Muscle of leg (tissue), 11 donors: ENCODE results near the gene DLGAP1. TPM values are rescaled to one million over a fixed set of nuclear protein-coding genes. Genes with fewer than 3 reads are reported as not detected.

Experiments
- DNase-seq: peaks from one replicate; pipeline ENCODE4 v3.0.0; 2013
- H3K27ac ChIP-seq: one replicate; pipeline ENCODE4 v1.5.1; 2013; ENCODE audit warnings: mild to moderate bottlenecking, low read length, control low read depth
- H3K27me3 ChIP-seq: one replicate; pipeline ENCODE4 v1.6.1; 2013; ENCODE audit warnings: low read length; ENCODE audit not compliant: control insufficient read depth, insufficient read depth
- H3K36me3 ChIP-seq: one replicate; pipeline ENCODE4 v1.6.1; 2013; ENCODE audit warnings: low read length; ENCODE audit not compliant: control insufficient read depth, insufficient read depth
- H3K4me1 ChIP-seq: one replicate; pipeline ENCODE4 v1.6.1; 2013; ENCODE audit warnings: low read length; ENCODE audit not compliant: control insufficient read depth, insufficient read depth
- H3K4me3 ChIP-seq: one replicate; pipeline ENCODE4 v1.5.1; 2013; ENCODE audit warnings: low read length, control low read depth
- H3K9me3 ChIP-seq: replicated peaks from 2 replicates; pipeline ENCODE4 v1.6.1; 2013; ENCODE audit warnings: low read depth, low read length; ENCODE audit not compliant: control insufficient read depth
- WGBS: methylation state at CpG from one replicate; pipeline ENCODE4 v1.1.5; 2013; ENCODE audit warnings: missing lambda C conversion rate; ENCODE audit not compliant: insufficient coverage; 5-methylcytosine and 5-hydroxymethylcytosine counted together
- polyA plus RNA-seq, 8 donors: library from polyadenylated mRNA; unstranded; fragments of 120-200 nt; gene quantifications; one replicate each; pipeline versions ENCODE4 v1.2.1 to v1.2.3, GENCODE V29; 2013; ENCODE audit warnings: inconsistent platforms in 1 of 8, low replicate concordance in 1 of 8; ENCODE audit not compliant: insufficient read length in 8 of 8, insufficient read depth in 1 of 8
- total RNA-seq: library from RNA; stranded (reverse); fragments of 120-200 nt; gene quantifications from one replicate; pipeline ENCODE4 v1.2.4, GENCODE V29; 2013

The DLGAP1 gene
- total and polyA plus RNA-seq, 9 donors, result 0.87 to 3.1 (median 1.8) TPM

GRCh38 chr18:3799515-3799914 lies 655.6 kb downstream of the DLGAP1 start:
- no peaks in the 10 kb centered on the region for H3K36me3 ChIP-seq
- no peak overlapping the region for H3K27ac ChIP-seq
- H3K27me3 ChIP-seq, result no peaks in the 10 kb centered on the region
- no CpG with 5 or more reads among the region's 4 CpGs for WGBS
- DNase-seq, result peak; percentile 8
- H3K4me1 ChIP-seq, result peaks cover 2% of the 10 kb centered on the region
- no peak overlapping the region for H3K4me3 ChIP-seq
- no peaks in the 10 kb centered on the region for H3K9me3 ChIP-seq

- Histone ChIP-seq H3K27ac (no peak overlapping the region), H3K4me1 (peaks cover 3% of the 10 kb centered on the region), H3K9me3 (no peaks in the 10 kb centered on the region), H3K36me3 (no peaks in the 10 kb centered on the region), H3K4me3 (no peak overlapping the region), H3K27me3 (no peaks in the 10 kb centered on the region)
- no peak for DNase-seq
- WGBS, result 80% methylated on average over 1 of the region's 3 CpGs
These were observed 657.1 kb downstream of the DLGAP1 start for GRCh38 chr18:3798032-3798431.

- WGBS, result 89% methylated on average over 6 of the region's 6 CpGs
- Histone ChIP-seq H3K9me3 (no peaks in the 10 kb centered on the region), H3K27me3 (no peaks in the 10 kb centered on the region), H3K4me3 (no peak overlapping the region), H3K36me3 (no peaks in the 10 kb centered on the region), H3K4me1 (peaks cover 3% of the 10 kb centered on the region), H3K27ac (no peak overlapping the region)
- no peak for DNase-seq
These were observed 658.7 kb downstream of the DLGAP1 start for GRCh38 chr18:3796434-3796833.

GRCh38 chr18:3794537-3795348 lies 660.4 kb downstream of the DLGAP1 start:
- peak; percentile 66 for DNase-seq
- 33% methylated on average over 2 of the region's 9 CpGs for WGBS

GRCh38 chr18:3793545-3793944 lies 661.6 kb downstream of the DLGAP1 start:
- 70% methylated on average over 6 of the region's 6 CpGs for WGBS
- H3K9me3 ChIP-seq, result no peaks in the 10 kb centered on the region
- DNase-seq, result no peak
- no peaks in the 10 kb centered on the region for H3K36me3 ChIP-seq
- no peaks in the 10 kb centered on the region for H3K27me3 ChIP-seq
- no peak overlapping the region for H3K4me3 ChIP-seq
- no peak overlapping the region for H3K27ac ChIP-seq
- peaks cover 5% of the 10 kb centered on the region for H3K4me1 ChIP-seq

More at GRCh38 chr18:3794537-3795348, 660.4 kb downstream of the DLGAP1 start:
- Histone ChIP-seq H3K4me3 (no peak overlapping the region), H3K9me3 (no peaks in the 10 kb centered on the region), H3K27ac (peak overlapping the region; percentile 9), H3K36me3 (no peaks in the 10 kb centered on the region), H3K27me3 (no peaks in the 10 kb centered on the region), H3K4me1 (peaks cover 5% of the 10 kb centered on the region)

GRCh38 chr18:3793111-3793510 lies 662.0 kb downstream of the DLGAP1 start:
- Histone ChIP-seq H3K9me3 (no peaks in the 10 kb centered on the region), H3K27me3 (no peaks in the 10 kb centered on the region), H3K27ac (no peak overlapping the region), H3K4me3 (no peak overlapping the region), H3K36me3 (no peaks in the 10 kb centered on the region), H3K4me1 (peaks cover 5% of the 10 kb centered on the region)
- WGBS, result 69% methylated on average over 5 of the region's 5 CpGs
- DNase-seq, result no peak

GRCh38 chr18:3792711-3793110 lies 662.4 kb downstream of the DLGAP1 start:
- H3K9me3 ChIP-seq, result no peaks in the 10 kb centered on the region
- no peak for DNase-seq
- WGBS, result 83% methylated on average over 7 of the region's 9 CpGs

GRCh38 chr18:3791238-3791637 lies 663.9 kb downstream of the DLGAP1 start:
- no peak for DNase-seq
- no CpG with 5 or more reads among the region's 4 CpGs for WGBS
- no peak overlapping the region for H3K27ac ChIP-seq
- H3K36me3 ChIP-seq, result no peaks in the 10 kb centered on the region
- H3K4me3 ChIP-seq, result no peak overlapping the region
- no peaks in the 10 kb centered on the region for H3K27me3 ChIP-seq
- H3K4me1 ChIP-seq, result peaks cover 5% of the 10 kb centered on the region
- no peaks in the 10 kb centered on the region for H3K9me3 ChIP-seq

More at GRCh38 chr18:3792711-3793110, 662.4 kb downstream of the DLGAP1 start:
- Histone ChIP-seq H3K4me3 (no peak overlapping the region), H3K4me1 (peaks cover 5% of the 10 kb centered on the region), H3K27me3 (no peaks in the 10 kb centered on the region), H3K36me3 (no peaks in the 10 kb centered on the region), H3K27ac (no peak overlapping the region)

- peaks cover 5% of the 10 kb centered on the region for H3K4me1 ChIP-seq
- WGBS, result 46% methylated on average over 2 of the region's 5 CpGs
- H3K4me3 ChIP-seq, result no peak overlapping the region
- no peak for DNase-seq
- H3K9me3 ChIP-seq, result no peaks in the 10 kb centered on the region
- H3K27me3 ChIP-seq, result no peaks in the 10 kb centered on the region
- no peak overlapping the region for H3K27ac ChIP-seq
- no peaks in the 10 kb centered on the region for H3K36me3 ChIP-seq
These were observed 664.4 kb downstream of the DLGAP1 start for GRCh38 chr18:3790703-3791102.

GRCh38 chr18:3789525-3789924 lies 665.6 kb downstream of the DLGAP1 start:
- Histone ChIP-seq H3K36me3 (no peaks in the 10 kb centered on the region), H3K9me3 (peaks cover 4% of the 10 kb centered on the region), H3K4me3 (no peak overlapping the region), H3K27me3 (no peaks in the 10 kb centered on the region), H3K27ac (no peak overlapping the region), H3K4me1 (peaks cover 3% of the 10 kb centered on the region)
- 100% methylated on average over 1 of the region's 1 CpG for WGBS
- no peak for DNase-seq
